IPS-11a (cell line): ENCODE measurements around the gene GNG5.
A peak's percentile ranks its signal among the peaks of the same experiment; 100 is the strongest.
"Not testable (repeated sequence)": the region's sequence is repeated elsewhere in the genome, so short reads cannot be mapped to it uniquely, and the experiment has no call there.

ENCODE experiments used
- H3K4me3 ChIP-seq: one replicate; pipeline ENCODE4 v1.5.1; 2013; ENCODE audit warnings: low read depth, low read length, control low read depth

The GNG5 gene

DNA sequence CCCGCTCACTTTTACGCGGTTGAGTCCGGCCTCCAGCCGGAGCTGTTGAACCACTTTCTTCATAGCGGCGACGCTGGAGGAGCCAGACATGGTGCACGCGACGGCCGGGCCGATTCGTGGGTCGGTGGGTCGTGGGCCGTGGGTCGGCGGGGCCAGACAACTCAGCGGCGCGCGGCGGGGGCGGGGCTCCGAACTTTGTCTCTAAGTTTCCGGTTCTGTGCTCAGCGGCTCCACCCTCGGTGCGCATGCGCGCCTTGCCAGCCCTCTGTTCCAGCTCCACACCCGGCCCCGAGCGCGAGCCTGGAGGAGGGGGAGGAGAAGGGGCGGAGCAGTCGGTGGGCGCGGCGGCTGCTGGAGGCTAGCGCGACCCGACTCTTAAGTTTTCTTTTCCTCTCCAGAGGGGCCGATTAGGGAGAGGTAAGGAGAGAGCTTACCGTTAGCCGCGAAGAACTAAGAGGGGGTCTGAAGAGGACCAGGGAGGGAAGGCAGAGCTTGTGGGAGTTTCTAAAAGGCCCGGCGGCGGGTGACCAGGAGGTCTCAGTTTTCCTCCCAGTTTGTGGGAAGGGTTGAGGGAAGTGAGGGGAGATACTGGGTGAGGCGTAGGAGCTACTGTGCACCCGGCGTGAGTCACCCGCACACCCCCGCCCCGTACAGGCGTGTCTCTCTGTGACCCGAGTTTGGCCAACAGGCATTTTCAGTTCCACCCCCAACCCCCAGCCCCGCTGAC, at the start of gene GNG5, which contains the start of gene SPATA1:
TSS of gene GNG5 (minus strand) at position 580 of the 727 bp plus-strand sequence. CDS start at position 90, 490 bp downstream.
TSS of gene SPATA1 (plus strand) at position 385 of the 727 bp plus-strand sequence. CDS start 9,974 bp downstream, outside the sequence.
- peak within 1 kb of the TSS; percentile 84 for H3K4me3 ChIP-seq

DNA sequence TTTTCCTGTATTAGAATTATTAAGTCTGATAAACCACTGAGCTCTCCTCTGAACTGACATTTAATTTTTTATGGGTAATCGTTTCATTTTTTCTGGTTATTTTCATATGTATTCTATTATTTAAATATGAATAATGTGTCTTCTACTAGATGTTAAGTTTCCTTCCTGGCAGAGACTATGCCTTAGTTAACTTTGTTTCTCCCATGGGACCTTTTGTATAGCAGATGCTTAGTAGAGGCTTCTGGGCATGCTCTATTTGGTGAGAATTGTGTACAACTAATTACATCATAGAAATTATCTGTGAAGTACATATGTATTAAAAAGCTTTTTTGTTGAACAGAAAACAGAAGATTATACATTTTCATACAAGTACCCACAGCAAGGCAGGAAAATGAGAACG, 44.4 kb upstream of the GNG5 start:
- H3K4me3 ChIP-seq, result no peak overlapping the region

DNA sequence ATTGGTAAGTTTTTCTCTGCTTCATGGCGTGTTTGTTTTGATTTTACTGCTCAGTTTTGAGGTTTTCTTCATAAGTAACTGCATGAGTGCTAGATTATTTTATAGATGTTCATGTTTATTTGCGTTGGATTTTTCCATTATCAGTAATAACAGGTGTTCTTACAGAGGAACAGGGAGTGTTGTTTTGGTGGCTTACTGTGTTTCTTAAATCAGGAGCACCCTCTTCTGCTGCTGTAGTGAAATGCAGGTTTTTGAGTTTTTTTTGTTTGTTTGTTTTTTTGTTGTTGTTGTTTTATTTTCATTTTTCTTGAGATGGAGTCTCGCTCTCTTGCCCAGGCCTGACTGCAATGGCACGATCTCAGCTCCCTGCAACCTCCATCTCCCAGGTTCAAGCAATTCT, 35.3 kb upstream of the GNG5 start:
- no peak overlapping the region for H3K4me3 ChIP-seq

DNA sequence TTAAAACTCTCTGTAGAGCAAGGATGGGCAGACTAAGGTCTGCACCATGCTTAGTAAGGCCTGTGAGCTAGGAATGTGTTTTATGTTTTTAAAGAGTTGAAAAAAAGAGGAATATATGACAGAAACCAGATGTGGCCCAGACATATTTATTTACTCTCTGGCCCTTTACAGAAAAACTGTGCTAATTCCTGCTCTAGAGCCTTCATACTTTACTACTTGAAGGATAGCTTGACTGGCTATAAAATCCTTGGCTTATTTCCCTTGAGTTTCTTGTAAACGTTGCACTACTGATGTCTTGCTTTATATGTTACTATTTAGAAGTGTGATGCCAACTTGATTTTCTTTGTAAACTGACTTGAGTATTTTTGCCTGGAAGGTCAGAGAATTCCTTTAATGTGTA, 34.4 kb upstream of the GNG5 start:
- H3K4me3 ChIP-seq, result no peak overlapping the region

DNA sequence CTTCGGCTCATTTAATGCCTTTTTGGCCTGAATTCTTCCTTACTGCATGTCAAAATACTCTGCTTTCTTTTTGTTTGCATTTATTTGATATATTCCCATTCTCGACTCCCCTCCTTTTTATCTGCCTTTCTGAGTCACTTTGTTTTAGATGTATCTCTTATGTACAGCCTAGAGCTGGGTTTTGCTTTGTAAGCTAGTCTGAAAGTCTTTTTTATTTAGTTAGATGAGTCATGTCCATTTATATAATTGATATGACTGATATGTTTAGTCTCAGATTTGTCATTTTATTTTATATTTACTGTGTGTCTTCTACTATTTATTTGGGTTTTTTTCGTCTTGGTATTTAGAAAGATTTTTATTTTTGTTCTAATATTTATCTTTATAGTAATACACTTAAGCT, 33.6 kb upstream of the GNG5 start:
- H3K4me3 ChIP-seq, result no peak overlapping the region

DNA sequence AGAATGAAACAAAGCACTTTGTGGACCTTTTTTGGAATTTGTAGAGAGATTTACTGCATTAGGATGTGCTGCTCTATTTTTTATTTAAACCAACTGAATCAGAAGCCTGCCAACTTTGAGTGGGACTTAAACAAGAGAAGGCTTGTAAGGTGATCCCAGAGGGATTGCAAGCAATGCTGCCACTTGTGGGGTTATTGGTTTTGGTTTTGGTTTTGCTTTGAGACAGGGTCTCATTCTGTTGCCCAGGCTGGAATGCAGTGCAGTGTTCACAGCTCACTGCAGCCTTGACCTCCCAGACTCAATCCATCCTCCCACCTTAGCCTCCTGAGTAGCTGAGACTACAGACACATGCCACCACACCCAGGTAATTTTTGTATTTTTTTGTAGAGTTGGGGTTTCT, 32.2 kb upstream of the GNG5 start:
- no peak overlapping the region for H3K4me3 ChIP-seq

DNA sequence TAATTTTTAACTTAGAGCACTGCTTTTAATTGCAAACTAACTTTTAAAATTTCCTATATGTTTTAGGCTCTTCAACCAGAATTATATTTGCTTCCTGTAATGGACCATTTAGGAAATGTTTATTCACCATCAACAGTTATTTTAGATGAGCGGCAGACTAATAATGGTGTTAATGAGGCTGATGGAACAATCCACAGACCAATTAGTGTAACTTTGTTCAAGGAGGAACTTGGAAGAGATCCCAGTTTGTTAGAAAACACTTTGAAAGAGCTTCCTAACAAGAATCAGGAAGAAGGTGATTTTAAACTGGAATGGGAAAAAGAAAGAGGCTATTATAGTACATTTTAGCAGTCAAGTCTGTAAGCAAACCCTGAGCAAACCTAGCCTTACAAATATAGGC, 19.4 kb upstream of the GNG5 start:
- no peak overlapping the region for H3K4me3 ChIP-seq

DNA sequence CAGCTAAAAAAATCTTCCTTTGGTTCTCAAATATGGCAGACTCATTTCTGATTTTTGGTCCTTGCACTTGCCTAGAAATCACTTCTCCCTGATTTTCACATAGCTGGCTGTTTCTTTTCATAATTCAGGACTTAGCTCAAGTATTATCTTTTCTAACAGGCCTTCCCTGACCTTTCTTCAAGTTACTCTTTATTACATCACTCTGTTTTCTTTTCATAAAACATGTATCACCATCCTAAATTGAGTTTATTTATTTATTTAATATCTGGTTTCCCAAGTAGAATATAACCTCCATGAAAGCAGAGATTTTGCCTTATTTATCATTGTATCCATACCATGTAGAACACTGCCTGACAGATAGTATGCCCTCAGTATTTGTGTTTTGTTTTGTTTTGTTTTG, 18.2 kb upstream of the GNG5 start:
- no peak overlapping the region for H3K4me3 ChIP-seq

DNA sequence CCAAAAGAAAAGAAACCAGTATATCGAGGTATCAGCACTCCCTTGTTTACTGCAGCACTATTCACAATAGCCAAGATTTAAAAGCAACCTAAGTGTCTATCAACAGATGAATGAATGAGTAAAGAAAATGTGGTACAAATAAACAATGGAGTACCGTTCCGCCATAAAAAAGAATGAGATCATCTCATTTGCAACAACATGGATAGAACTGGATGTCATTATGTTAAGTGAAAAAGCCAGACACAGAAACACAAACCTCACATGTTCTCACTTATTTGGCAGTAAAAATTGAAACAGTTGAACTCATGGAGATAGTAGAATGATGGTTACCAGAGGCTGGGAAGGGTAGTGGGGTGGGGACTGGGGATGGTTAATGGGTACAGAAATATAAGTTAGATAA, 4.3 kb upstream of the GNG5 start:
- no peak overlapping the region for H3K4me3 ChIP-seq

DNA sequence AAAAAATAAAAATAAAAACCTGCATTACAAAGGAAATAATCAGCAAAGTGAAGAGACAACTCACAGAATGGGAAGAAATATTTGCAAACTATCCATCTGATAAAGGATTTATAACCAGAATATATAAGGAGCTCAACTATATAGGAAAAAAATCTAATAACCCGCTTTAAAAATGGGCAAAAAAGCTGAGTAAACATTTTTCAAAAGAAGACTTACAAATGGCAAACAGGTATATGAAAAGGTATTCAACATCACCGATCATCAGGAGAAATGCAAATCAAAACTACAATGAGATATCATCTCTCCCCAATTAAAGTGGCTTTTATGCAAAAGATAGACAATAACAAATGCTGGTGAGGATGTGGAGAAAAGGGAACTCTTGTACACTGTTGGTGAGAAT, 3.8 kb upstream of the GNG5 start:
- H3K4me3 ChIP-seq, result no peak overlapping the region

DNA sequence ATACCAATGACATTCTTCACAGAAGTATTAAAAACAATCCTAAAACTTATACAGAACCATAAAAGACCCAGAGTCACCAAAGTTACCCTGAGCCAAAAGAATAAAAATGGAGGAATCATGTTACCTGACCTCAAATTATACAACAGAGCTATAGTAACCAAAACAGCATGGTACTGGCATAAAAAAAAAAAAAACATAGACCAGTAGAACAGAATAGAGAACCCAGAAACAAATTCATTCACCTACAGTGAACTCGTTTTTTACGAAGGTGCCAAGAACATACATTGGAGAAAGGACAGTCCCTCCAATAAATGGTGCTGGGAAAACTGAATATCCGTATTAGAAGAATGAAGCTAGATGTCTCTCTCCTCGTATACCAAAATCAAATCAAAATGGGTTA, 2.6 kb upstream of the GNG5 start:
- H3K4me3 ChIP-seq, result no peak overlapping the region

DNA sequence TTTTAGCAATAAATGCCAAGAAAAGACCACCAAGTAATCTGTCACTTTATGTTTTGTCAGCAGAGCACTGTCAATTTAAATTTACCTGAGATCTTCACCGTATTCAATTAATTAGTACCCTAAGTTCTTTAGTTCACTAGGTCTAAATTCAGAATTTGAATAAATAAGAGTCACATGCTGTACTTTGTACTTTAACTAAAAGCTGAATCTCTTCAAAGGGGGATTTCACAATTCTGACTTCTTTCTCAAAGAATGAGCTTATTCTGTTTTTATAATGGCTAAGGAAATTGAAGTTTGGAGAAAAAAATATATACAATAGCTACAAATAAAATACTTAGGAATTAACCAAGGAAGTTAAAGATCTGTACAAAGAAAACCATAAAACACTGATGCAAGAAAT, 2.1 kb upstream of the GNG5 start:
- no peak overlapping the region for H3K4me3 ChIP-seq

DNA sequence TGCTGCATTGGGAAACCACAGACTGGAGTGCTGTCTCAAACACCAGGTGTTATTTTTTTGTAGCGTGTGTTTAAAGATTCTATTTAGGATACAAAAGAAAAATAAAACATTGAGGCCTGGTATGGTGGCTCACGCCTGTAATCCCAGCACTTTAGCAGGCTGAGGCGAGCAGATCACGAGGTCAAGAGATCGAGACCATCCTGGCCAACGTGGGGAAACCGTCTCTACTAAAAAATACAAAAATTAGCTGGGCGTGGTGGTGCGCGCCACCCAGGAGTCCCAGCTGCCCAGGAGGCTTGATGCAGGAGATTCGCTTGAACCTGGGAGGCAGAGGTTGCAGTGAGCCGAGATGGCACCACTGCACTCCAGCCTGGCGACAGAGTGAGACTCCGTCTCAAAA, 1.5 kb upstream of the GNG5 start:
- not testable (repeated sequence) for H3K4me3 ChIP-seq

DNA sequence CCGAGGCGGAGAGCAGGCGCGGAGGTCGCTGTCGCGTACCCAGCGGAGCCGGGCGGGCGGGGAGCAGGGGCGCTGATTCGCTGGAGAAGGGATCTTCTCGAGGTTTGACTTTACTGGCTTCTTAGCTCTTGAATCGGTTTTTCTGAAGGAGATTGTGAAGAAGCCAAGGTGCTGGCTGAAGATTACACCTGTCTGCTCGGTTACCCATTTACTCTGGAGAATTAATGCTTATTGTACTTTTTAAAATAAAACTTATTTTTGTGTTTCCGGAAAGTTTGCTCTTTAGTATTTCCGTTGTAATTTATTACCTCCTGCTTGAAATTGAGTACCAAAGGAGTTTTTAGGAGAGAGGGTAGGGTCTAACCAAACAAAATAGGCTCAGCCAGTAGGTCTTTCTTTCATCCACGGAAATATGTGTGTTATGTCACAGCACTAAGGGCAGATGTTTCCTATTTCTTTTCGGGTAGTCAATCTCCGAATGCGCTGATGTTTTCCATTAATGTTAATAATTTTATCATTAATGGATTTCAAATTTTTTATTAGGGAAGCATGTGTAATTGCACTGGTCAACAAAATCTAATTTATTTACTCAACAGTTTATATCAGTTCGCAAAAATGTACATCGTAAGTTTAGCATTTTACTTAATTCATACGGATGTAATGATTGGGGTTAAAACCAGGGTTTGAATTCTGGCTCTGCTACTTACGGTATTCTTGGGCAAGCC, 510 bp upstream of the GNG5 start:
- H3K4me3 ChIP-seq, result peak overlapping the region; percentile 84

DNA sequence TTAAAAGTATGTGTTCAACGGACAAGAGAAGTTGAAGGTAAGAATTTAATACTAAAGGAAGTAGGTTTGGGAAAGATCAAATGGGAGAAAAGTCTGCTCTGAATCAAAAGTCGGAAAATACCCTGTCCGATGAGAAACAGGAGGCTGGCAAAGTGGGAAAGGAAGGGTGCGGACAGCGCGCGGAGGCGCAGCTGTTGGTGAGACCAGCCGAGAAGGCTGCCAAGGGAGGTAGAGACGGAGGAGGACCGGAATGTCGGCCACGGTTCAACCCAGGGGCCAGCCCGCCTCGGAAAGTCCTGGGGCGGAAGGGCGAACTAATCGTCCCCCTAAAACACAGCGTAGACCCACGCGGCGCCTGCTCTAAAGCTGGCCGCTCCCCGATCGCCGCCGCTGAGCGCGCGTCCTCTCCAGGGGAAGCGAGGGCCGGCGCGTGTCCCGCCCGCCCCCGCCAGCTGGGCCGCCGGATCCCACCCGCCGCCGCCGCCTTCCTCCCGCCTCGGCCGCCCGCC, 834 bp downstream of the GNG5 start:
- peak overlapping the region; percentile 84 for H3K4me3 ChIP-seq

DNA sequence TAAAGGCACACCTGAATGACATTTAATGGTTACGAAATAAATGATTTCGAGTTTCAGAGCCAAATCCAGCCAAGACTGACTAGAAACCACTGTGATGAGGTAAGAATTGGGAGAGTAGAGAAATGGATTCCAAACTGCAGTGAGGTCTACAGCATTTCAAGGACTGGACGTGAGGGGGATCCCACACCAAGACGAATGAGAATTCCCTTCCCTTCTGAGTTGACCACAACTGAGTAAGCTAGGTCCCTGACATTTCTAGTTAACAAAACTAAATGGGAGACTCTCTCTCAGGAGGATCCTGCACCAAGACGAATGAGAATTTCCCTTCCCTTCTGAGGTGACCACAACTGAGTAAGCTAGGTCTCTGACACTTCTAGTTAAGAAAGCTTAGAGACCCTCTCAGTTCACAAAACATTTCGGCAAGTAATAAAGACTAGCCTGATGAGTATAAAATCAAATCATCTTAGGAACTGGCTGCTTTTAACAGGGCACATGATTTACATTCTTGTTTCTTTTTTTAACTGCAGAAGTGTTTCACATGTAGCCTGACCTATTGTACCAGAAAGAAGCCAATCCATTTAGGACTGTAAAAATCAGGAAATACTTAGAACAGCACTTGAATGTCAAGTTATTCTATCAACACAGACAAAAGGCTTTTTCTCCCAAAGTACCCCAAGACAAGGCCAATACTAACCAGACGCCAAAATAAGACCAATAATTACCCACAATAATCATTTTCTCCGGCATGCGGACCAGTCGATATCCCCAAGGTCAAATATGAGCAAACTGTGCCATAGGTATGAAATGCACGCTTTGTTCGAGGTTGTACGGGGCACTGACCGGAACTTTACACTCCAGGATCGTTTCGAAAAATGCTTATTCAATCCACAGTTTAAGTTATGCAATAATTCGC, 1.5 kb downstream of the GNG5 start:
- H3K4me3 ChIP-seq, result peak overlapping the region; percentile 84

DNA sequence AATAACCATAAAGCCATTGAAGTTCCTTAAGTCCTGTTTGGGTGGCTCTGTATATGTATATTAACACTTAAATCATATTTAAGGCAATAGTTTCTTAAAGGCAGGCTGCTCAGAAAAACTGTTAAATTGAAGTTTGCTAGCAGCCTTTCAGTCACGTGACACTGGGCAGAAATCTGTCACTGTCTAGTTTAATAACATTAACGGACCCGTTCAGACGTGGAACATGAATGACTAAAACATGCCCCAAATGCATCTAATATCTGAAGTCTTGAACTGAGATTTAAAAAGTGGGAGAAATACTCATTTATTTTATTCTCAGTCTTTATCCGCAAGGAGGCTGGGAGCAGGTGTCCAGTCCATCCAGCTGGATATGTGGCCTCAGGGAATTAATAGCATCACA, 3.5 kb downstream of the GNG5 start:
- H3K4me3 ChIP-seq, result no peak overlapping the region

DNA sequence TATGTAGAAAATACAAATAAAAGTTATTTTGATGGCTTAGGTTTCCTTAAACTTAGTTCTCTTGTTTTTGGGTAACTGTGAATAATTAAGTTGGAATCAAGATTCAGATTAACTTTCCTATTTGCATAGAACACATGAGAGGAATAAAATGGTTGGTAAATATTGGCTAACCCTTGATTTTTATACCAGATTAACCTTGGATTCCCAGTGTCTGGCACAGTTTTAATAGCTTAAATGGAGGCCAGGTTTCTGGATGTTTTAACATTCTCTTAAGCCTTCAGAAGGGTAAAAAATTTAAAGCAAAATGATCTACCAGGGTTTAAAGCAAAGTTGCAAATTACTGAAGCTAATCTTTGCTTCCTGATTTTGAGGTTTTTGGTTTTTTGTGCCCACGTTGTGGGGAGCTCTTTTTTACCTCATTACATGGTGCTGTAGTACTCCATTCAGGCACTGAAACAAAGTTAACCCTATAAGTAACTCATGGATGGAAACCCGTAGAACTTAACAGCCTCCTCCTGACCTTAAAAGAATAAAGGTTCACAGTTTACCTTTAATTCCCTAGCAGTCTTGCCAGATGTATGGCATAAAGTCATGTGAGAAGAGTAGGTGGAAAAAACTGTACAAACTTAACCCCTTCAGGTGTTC, 8.6 kb downstream of the GNG5 start:
- H3K4me3 ChIP-seq, result no peak overlapping the region

DNA sequence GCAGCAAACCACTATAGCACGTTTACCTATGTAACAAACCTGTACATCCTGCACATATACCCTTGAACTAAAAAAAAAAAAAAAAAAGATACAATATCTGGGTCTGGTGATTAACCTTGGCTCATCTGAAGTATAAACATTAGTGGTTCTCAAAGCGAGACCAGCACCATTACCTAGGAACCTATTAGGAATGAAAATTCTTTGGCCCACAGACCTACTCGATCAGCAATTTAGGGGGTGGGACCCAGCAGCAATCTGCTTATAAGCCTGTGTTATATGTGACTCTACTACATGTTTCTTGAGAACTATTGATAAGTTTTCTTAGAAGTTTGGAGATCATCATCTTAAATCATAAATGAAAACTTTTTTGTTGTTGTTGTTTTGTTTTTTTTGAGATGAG, 9.9 kb downstream of the GNG5 start:
- no peak overlapping the region for H3K4me3 ChIP-seq

DNA sequence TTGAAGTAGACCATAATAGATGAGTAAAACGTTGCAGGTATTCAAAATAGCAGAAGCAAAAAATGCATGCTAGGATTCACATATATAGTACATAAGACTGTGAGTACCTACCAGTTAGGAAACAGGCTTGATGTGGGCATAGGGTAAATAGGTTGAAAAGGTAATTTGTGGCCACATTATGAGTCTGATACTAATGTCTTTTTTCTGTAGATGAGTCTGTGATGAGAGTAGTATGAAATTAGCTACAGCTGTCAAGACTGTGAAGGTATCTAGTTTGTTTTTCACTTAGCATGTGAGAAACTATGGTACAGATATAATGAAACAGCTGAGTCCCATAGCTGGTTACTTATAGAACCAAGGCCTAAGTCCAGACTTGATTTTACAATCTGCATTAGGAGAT, 12.6 kb downstream of the GNG5 start:
- no peak overlapping the region for H3K4me3 ChIP-seq

DNA sequence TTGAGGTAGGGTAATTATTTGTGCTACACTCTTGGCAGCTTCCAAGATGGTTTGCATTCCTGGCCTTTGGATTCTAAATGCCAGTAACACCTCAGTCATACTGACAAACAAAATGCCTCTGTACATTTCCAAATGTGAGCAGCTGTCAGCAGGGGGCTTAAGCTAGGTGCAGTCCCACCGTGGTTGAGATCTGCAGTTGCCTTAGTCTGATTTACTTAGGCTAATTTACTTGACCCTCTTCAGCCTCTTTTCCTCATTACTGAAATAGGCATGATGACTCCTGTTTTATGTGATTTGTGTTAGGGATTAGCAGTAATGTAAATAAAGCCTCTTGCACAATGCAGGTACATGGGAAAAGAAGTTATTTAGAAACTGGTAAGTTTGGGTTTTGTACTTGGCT, 13.7 kb downstream of the GNG5 start:
- no peak overlapping the region for H3K4me3 ChIP-seq
